C4-2B (cell line): ENCODE measurements around the gene CRYZL1.
"Not testable (repeated sequence)": the region's sequence is repeated elsewhere in the genome, so short reads cannot be mapped to it uniquely, and the experiment has no call there.

Experiments
- H3K27ac ChIP-seq: fragments of 450-650 bp; 2 replicates; pipeline ENCODE4 v1.5.1; 2017
- CTCF ChIP-seq: fragments of 450-650 bp; conservative IDR thresholded peaks from 2 replicates; pipeline ENCODE4 v1.5.1; 2017; ENCODE audit warnings: mild to moderate bottlenecking
- ZFX ChIP-seq: fragments of 450-650 bp; IDR thresholded peaks from 2 replicates; pipeline ENCODE4 v1.6.1; 2017

The CRYZL1 gene

GRCh38 chr21:33578214-33578613 is 63.3 kb downstream of the CRYZL1 start:
- TF ChIP-seq CTCF: no peak
- TF ChIP-seq ZFX: no peak
- no peak overlapping the region for H3K27ac ChIP-seq

GRCh38 chr21:33576741-33577141 is 64.8 kb downstream of the CRYZL1 start:
- not testable (repeated sequence) for H3K27ac ChIP-seq

GRCh38 chr21:33572350-33572749 is 69.2 kb downstream of the CRYZL1 start:
- TF ChIP-seq CTCF (no peak), ZFX (no peak)
- no peak overlapping the region for H3K27ac ChIP-seq

GRCh38 chr21:33569991-33570390 is 71.5 kb downstream of the CRYZL1 start:
- no peak for TF ChIP-seq ZFX
- TF ChIP-seq CTCF: no peak
- H3K27ac ChIP-seq: no peak overlapping the region

- TF ChIP-seq ZFX (no peak), CTCF (no peak)
- H3K27ac ChIP-seq: no peak overlapping the region
Observed at GRCh38 chr21:33568448-33568847, 73.1 kb downstream of the CRYZL1 start.

GRCh38 chr21:33567914-33568313 is 73.6 kb downstream of the CRYZL1 start:
- TF ChIP-seq CTCF: no peak
- TF ChIP-seq ZFX: no peak
- no peak overlapping the region for H3K27ac ChIP-seq

- no peak for TF ChIP-seq CTCF
- TF ChIP-seq ZFX: no peak
- H3K27ac ChIP-seq: no peak overlapping the region
Observed at GRCh38 chr21:33566514-33566913, 75.0 kb downstream of the CRYZL1 start.

GRCh38 chr21:33562389-33562788 is 79.2 kb downstream of the CRYZL1 start:
- no peak overlapping the region for H3K27ac ChIP-seq
- TF ChIP-seq ZFX (no peak), CTCF (no peak)
